Measurements from ENCODE around the gene ARHGEF17. TPM values are rescaled to one million over a fixed set of nuclear protein-coding genes. Genes with fewer than 3 reads are reported as not detected.

ARHGEF17 gene
- total RNA-seq, 3 donors from 2014 or later = 7.6 to 75.8 (median 13.6) TPM

DNA sequence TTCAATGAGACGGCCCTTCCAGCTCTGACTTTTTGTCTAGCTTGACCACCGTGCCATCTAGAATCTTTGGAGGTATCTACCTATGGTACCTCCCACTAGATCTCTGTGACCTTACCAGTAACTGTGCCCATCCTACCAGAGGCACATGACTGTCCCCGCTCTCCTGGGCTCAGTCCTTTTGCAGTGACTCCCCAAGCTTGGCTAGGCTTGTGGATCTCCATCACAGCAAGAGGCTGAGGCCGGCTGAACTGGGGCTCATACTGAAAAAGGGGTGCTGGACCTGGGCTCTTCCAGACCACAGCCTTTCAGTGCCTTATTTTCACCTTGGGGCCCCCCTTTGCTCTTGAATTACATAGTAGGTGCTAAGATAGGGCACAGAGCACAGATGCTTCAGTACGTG lies 95.5 kb downstream of the ARHGEF17 start:
- TF ChIP-seq, protein P1, sequence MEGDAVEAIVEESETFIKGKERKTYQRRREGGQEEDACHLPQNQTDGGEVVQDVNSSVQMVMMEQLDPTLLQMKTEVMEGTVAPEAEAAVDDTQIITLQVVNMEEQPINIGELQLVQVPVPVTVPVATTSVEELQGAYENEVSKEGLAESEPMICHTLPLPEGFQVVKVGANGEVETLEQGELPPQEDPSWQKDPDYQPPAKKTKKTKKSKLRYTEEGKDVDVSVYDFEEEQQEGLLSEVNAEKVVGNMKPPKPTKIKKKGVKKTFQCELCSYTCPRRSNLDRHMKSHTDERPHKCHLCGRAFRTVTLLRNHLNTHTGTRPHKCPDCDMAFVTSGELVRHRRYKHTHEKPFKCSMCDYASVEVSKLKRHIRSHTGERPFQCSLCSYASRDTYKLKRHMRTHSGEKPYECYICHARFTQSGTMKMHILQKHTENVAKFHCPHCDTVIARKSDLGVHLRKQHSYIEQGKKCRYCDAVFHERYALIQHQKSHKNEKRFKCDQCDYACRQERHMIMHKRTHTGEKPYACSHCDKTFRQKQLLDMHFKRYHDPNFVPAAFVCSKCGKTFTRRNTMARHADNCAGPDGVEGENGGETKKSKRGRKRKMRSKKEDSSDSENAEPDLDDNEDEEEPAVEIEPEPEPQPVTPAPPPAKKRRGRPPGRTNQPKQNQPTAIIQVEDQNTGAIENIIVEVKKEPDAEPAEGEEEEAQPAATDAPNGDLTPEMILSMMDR (IDR thresholded peaks at IDR 0.05) = no peak
- Histone ChIP-seq H3K36me3 (ENCODE audit: low read depth) (no peaks in the 10 kb centered on the region), H3K4me3 (no peak overlapping the region), H3K9me3 (no peaks in the 10 kb centered on the region), H3K4me1 (ENCODE audit: low read depth) (no peaks in the 10 kb centered on the region)
- no peak for ATAC-seq
- DNase-seq = no peak
- intact Hi-C loops (cut with DNase I, micrococcal nuclease) = no loop called here

DNA sequence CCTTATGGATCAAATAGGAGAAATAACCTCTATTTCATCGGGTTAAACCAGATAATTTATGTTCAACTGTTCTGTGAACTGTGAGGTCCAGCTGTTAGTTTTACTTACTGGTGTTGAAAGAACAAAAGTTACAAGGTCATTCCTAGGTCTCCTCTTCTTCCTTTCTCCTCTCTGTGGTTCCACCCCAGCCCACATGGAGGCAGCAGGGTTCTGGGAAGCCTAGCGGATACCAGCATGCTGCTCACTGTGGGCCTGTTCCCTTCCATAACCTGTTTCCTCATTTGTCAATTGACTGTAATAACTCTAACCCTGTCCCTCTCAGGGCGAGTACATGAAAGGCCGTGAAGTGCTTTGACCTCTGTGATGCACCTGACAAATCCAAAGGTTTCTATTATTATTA lies 96.0 kb downstream of the ARHGEF17 start:
- Histone ChIP-seq H3K4me3 (no peak overlapping the region), H3K4me1 (ENCODE audit: low read depth) (no peaks in the 10 kb centered on the region), H3K9me3 (no peaks in the 10 kb centered on the region), H3K36me3 (ENCODE audit: low read depth) (no peaks in the 10 kb centered on the region)
- ATAC-seq = peak; percentile 79
- DNase-seq = peak in 1 of 3 donors; percentile 48
- TF ChIP-seq, protein P1 (IDR thresholded peaks at IDR 0.05) = no peak
- intact Hi-C loops (cut with DNase I, micrococcal nuclease) = no loop called here

DNA sequence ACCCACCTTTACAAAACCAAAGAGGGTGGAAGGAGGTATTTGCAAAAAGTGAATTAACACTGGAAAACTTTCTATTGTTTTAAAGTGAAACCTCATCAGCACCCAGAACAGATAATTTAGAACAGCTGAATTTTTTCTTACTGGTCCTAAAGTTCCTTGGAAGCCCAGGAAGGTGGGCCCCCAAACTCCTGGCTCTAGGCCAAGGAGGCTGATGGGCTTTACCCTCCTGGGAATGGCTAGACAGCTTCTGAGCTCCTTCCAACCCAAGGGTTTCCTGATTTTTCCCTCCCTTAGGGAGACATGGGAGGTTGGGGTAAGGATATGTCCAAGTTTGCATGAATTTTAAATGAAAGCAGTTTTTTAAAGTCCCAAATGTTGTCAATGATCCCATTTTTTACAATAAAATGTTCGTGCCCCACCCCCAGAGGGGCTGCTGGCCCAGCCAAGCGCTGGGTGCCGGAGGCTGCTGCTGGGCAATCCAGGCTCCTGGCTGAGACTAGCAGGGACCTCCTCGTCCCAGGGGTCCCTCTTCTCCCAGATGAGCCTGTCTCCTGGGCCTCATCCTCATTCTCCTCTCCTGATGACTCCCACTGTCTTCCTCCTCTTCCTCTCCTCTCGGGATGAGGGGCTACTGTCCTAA lies 96.5 kb downstream of the ARHGEF17 start:
- intact Hi-C loops (cut with DNase I, micrococcal nuclease) = no loop called here
- TF ChIP-seq, protein P1 (IDR thresholded peaks at IDR 0.05) = no peak
- no peak for DNase-seq
- Histone ChIP-seq H3K4me1 (ENCODE audit: low read depth) (no peaks in the 10 kb centered on the region), H3K36me3 (ENCODE audit: low read depth) (no peaks in the 10 kb centered on the region), H3K4me3 (no peak overlapping the region), H3K9me3 (no peaks in the 10 kb centered on the region)
- no peak for ATAC-seq

DNA sequence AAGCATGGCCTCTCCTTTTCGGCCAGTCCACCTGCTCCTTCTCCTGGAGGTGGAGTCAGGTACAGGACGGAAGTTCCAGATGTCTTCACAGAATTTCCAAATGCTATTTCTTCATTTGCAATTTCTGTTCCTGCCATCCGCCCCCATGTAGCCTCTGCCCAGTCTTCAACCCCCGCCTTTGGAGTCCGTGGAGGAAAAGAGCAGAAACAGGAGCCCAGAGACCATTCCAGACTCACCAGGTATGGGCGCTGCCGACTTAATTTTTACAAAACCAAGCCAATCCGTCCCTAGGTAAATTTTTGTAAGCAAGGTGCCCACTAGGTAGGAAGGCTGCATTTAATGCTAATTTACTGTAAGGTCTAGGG lies 97.1 kb downstream of the ARHGEF17 start:
- Histone ChIP-seq H3K36me3 (ENCODE audit: low read depth) (no peaks in the 10 kb centered on the region), H3K4me3 (no peak overlapping the region), H3K9me3 (no peaks in the 10 kb centered on the region), H3K4me1 (ENCODE audit: low read depth) (no peaks in the 10 kb centered on the region)
- DNase-seq = no peak
- TF ChIP-seq, protein P1 (IDR thresholded peaks at IDR 0.05) = no peak
- intact Hi-C loops (cut with DNase I, micrococcal nuclease) = no loop called here
- ATAC-seq = no peak

DNA sequence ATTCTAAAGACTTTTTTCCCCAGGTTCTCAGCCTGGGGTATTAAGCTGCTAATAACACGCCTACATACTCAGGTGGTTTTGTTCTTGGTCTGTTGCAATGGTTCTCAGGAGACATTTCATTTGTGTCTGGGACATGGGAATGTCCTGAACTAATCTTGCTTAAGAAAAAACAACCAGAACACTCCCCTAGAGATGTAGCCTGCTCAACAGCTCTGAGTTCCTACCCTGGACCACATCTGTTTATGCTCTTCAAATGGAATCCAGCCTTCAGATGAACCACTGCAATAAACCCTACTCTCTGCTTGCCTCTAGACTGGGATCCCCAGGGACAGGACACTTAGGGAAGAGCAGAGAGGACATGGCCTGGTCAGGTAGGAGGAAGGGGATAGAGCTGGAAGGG lies 98.1 kb downstream of the ARHGEF17 start:
- no peaks in the 10 kb centered on the region for H3K4me1 ChIP-seq (ENCODE audit: low read depth)
- no peaks in the 10 kb centered on the region for H3K9me3 ChIP-seq
- intact Hi-C loops (cut with DNase I, micrococcal nuclease) = no loop called here
- no peaks in the 10 kb centered on the region for H3K36me3 ChIP-seq (ENCODE audit: low read depth)
- ATAC-seq = no peak
- TF ChIP-seq, protein P1 (IDR thresholded peaks at IDR 0.05) = no peak
- no peak overlapping the region for H3K4me3 ChIP-seq
- DNase-seq = no peak

DNA sequence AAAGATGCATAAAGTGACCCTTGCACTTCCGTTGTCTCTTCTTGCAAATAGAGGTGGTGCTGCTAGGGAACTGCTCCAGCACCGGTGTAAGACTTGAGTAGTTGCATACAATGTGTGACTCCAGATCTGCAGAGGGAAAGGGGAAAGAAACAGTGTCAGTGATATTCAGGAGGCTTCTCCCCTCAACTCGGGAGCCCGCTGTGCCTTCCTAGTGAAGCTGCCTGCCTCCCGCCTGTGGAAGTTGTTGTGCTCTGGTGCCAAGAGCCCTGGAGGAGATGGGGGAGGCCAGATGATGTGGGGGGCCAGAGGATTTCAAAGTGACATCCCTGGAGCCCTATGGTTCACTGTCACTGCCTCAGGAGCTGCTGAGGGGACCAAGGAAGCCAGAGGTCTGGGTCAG lies 98.5 kb downstream of the ARHGEF17 start:
- no peaks in the 10 kb centered on the region for H3K4me1 ChIP-seq (ENCODE audit: low read depth)
- no peak for ATAC-seq
- H3K36me3 ChIP-seq (ENCODE audit: low read depth) = no peaks in the 10 kb centered on the region
- no peak overlapping the region for H3K4me3 ChIP-seq
- intact Hi-C loops (cut with DNase I, micrococcal nuclease) = no loop called here
- DNase-seq = no peak
- TF ChIP-seq, protein P1 (IDR thresholded peaks at IDR 0.05) = no peak
- no peaks in the 10 kb centered on the region for H3K9me3 ChIP-seq
